ENCODE results near the gene DUOXA1. TPM values are rescaled to one million over a fixed set of nuclear protein-coding genes. Genes with fewer than 3 reads are reported as not detected.

DUOXA1 gene
- total and polyA plus RNA-seq, 2 donors (not counting 1 experiment from before 2014, with no cell fraction given) = 0.03 to 0.74 TPM

DNA sequence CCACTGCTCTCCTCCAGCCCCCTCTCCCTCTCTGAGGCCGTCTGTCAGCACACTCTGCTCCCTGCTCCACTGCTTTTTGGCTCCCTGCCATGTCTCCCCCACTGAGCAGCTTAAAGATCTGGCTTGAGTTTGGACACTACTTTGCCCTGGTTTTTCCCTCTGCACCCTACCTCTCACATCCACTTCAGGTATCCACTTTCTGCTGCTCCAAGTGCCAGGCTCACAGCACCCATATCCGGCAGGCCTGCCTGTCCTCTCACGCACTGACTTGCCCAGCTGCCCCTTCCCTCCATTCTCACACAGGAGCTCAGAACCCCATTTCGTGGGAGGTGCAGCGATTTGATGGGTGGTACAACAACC lies 3.9 kb upstream of the DUOXA1 start:
- H4K20me1 ChIP-seq (ENCODE audit: control insufficient read depth, insufficient read depth, low read length, poor library complexity, severe bottlenecking) = no peaks in the 10 kb centered on the region
- no peak for ATAC-seq (ENCODE audit: low read depth)
- H3K4me2 ChIP-seq (replicated peaks; ENCODE audit: low read depth, low read length, poor library complexity, severe bottlenecking) = no peak overlapping the region
- peaks cover 0 to 74% (median 36%) of the 10 kb centered on the region in 4 experiments for H3K27me3 ChIP-seq (replicated peaks in 1 of 4; ENCODE audit: control extremely low read depth in 1 of 4, control insufficient read depth in 3 of 4, insufficient read depth in 4 of 4, low read length in 3 of 4)
- H3K9me3 Mint-ChIP-seq (ENCODE audit: insufficient read depth) = no peaks in the 10 kb centered on the region
- H3K9ac ChIP-seq (ENCODE audit: low read length) = no peak overlapping the region
- peak overlapping the region; percentile 5 for H3K4me3 Mint-ChIP-seq
- H3K27me3 Mint-ChIP-seq = peaks cover 66% of the 10 kb centered on the region
- H3K27ac Mint-ChIP-seq = no peak overlapping the region
- H3K79me2 ChIP-seq (ENCODE audit: control insufficient read depth, insufficient read depth, low read length) = no peaks in the 10 kb centered on the region
- no peak for DNase-seq
- TF ChIP-seq, protein P1, sequence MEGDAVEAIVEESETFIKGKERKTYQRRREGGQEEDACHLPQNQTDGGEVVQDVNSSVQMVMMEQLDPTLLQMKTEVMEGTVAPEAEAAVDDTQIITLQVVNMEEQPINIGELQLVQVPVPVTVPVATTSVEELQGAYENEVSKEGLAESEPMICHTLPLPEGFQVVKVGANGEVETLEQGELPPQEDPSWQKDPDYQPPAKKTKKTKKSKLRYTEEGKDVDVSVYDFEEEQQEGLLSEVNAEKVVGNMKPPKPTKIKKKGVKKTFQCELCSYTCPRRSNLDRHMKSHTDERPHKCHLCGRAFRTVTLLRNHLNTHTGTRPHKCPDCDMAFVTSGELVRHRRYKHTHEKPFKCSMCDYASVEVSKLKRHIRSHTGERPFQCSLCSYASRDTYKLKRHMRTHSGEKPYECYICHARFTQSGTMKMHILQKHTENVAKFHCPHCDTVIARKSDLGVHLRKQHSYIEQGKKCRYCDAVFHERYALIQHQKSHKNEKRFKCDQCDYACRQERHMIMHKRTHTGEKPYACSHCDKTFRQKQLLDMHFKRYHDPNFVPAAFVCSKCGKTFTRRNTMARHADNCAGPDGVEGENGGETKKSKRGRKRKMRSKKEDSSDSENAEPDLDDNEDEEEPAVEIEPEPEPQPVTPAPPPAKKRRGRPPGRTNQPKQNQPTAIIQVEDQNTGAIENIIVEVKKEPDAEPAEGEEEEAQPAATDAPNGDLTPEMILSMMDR (IDR thresholded peaks at IDR 0.05) = no peak
- no peak for TF ChIP-seq EZH2 (IDR thresholded peaks at IDR 0.05; ENCODE audit: borderline replicate concordance, insufficient read depth, low read depth, low read length, poor library complexity, severe bottlenecking)
- H3K27ac ChIP-seq (ENCODE audit: low read length in 2 of 2) = no peak overlapping the region
- H3K9me3 ChIP-seq (ENCODE audit: control extremely low read depth in 1 of 3, control insufficient read depth in 2 of 3, insufficient read depth in 1 of 3, low read length in 2 of 3) = peaks cover 0 to 11% (median 0%) of the 10 kb centered on the region in 3 donors
- no peaks in the 10 kb centered on the region for H3K36me3 ChIP-seq (replicated peaks in 1 of 2; ENCODE audit: control extremely low read depth in 1 of 2, control insufficient read depth in 1 of 2, extremely low read depth in 1 of 2, insufficient read depth in 2 of 2, low read length in 1 of 2)
- H3K4me3 ChIP-seq (ENCODE audit: control extremely low read depth in 1 of 5, extremely low read depth in 1 of 5, insufficient read depth in 1 of 5, low read depth in 2 of 5, low read length in 4 of 5) = no peak overlapping the region
- no peak overlapping the region for H2AFZ ChIP-seq (ENCODE audit: insufficient read depth, low read depth, low read length, poor library complexity, severe bottlenecking)
- 72% methylated on average over 3 of the region's 5 CpGs for WGBS (ENCODE audit: insufficient coverage)
- intact Hi-C loops (cut with micrococcal nuclease) = no loop called here
- CTCF ChIA-PET = interaction anchor here (1.3 to 6.1 kb wide), 3 partner anchors 12 to 52 kb away, joined by 3 to 33 read pairs (median 3); no protein-coding TSS in a partner anchor
- peaks cover 27 to 35% of the 10 kb centered on the region in 2 donors for H3K4me1 ChIP-seq (ENCODE audit: control insufficient read depth in 2 of 2, insufficient read depth in 2 of 2, low read length in 2 of 2)
- POLR2A ChIA-PET = no interaction called here
- H3K4me1 Mint-ChIP-seq = peaks cover 17% of the 10 kb centered on the region

DNA sequence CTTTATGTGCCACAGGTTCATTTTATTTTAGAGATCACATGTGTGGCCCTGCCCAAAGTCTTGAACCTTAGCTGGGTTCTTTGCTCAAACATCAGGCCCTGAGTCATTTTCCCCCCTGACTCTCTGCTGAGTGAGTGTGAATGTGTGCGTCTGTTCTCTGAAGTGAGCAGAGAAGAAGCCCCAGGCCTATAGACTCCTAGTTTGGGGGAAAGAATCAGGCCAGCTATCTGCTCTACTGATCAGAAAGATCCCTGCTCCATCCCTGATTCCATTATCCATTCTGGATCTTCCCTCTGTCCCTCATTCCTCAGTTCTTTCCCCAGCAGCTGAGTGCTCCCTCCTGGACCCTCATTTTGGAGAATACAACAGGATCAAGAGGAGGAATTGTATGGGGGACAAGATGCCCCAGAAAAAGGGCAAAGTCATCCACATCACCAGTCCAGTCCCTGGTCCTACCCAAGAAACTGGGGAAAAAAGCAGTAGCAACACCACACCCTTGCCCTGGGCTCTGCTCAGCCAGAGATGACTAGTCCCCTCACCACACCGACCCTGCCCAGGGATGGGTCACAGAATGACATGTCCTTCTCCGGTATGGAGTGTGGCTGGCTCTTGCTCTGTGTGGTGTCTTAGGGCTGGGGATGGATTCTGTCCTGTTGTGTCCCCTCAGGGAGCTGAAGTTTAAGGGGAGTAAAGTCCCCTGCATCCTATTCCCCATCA lies 3.3 kb upstream of the DUOXA1 start:
- H3K36me3 ChIP-seq (replicated peaks in 1 of 2; ENCODE audit: control extremely low read depth in 1 of 2, control insufficient read depth in 1 of 2, extremely low read depth in 1 of 2, insufficient read depth in 2 of 2, low read length in 1 of 2) = no peaks in the 10 kb centered on the region
- no peak overlapping the region for H3K4me3 ChIP-seq (ENCODE audit: control extremely low read depth in 1 of 5, extremely low read depth in 1 of 5, insufficient read depth in 1 of 5, low read depth in 2 of 5, low read length in 4 of 5)
- ChIA-PET CTCF (interaction anchor here (0.8 to 6.1 kb wide), 6 partner anchors 9 to 164 kb away, joined by 3 to 33 read pairs (median 3); no protein-coding TSS in a partner anchor), POLR2A (no interaction called here)
- Mint-ChIP-seq H3K27ac (no peak overlapping the region), H3K4me3 (no peak overlapping the region), H3K9me3 (ENCODE audit: insufficient read depth) (no peaks in the 10 kb centered on the region), H3K27me3 (peaks cover 66% of the 10 kb centered on the region), H3K4me1 (peaks cover 21% of the 10 kb centered on the region)
- H3K9ac ChIP-seq (ENCODE audit: low read length) = no peak overlapping the region
- H3K27ac ChIP-seq (ENCODE audit: low read length in 2 of 2) = no peak overlapping the region
- DNase-seq (no peak), ATAC-seq (ENCODE audit: low read depth) (no peak)
- intact Hi-C loops (cut with micrococcal nuclease) = no loop called here
- H4K20me1 ChIP-seq (ENCODE audit: control insufficient read depth, insufficient read depth, low read length, poor library complexity, severe bottlenecking) = no peaks in the 10 kb centered on the region
- no peak for TF ChIP-seq EZH2 (IDR thresholded peaks at IDR 0.05; ENCODE audit: borderline replicate concordance, insufficient read depth, low read depth, low read length, poor library complexity, severe bottlenecking)
- TF ChIP-seq, protein P1 (IDR thresholded peaks at IDR 0.05) = no peak
- H3K9me3 ChIP-seq (ENCODE audit: control extremely low read depth in 1 of 3, control insufficient read depth in 2 of 3, insufficient read depth in 1 of 3, low read length in 2 of 3) = peaks cover 0 to 11% (median 0%) of the 10 kb centered on the region in 3 donors
- H3K27me3 ChIP-seq (replicated peaks in 1 of 4; ENCODE audit: control extremely low read depth in 1 of 4, control insufficient read depth in 3 of 4, insufficient read depth in 4 of 4, low read length in 3 of 4) = peaks cover 0 to 74% (median 40%) of the 10 kb centered on the region in 4 experiments
- no peaks in the 10 kb centered on the region for H3K79me2 ChIP-seq (ENCODE audit: control insufficient read depth, insufficient read depth, low read length)
- WGBS (ENCODE audit: insufficient coverage) = no CpG with 5 or more reads among the region's 3 CpGs
- H3K4me1 ChIP-seq (ENCODE audit: control insufficient read depth in 2 of 2, insufficient read depth in 2 of 2, low read length in 2 of 2) = peaks cover 27 to 37% of the 10 kb centered on the region in 2 donors
- H2AFZ ChIP-seq (ENCODE audit: insufficient read depth, low read depth, low read length, poor library complexity, severe bottlenecking) = no peak overlapping the region
- no peak overlapping the region for H3K4me2 ChIP-seq (replicated peaks; ENCODE audit: low read depth, low read length, poor library complexity, severe bottlenecking)
